BJ (cell line): ENCODE data around the gene SGF29. TPM values are rescaled to one million over a fixed set of nuclear protein-coding genes. Genes with fewer than 3 reads are reported as not detected.

Experiments
- CTCF ChIA-PET: fragments of 350-600 bp; formaldehyde crosslinking; extraction: SDS; loops from one replicate; lab custom pipeline; 2021; ENCODE audit warnings: antibody characterized with exemption, inconsistent platforms; lab: Yijun Ruan, JAX
- POLR2A ChIA-PET: fragments of 300-600 bp; sonication (Branson Sonifier 250); formaldehyde crosslinking; extraction: SDS; loops from one replicate; lab custom pipeline; 2021; ENCODE audit warnings: antibody characterized with exemption; lab: Charles Lee
- DNase-seq: peaks from one replicate; pipeline ENCODE4 v3.0.0-alpha.2; 2011; ENCODE audit warnings: low read depth
- H3K27me3 ChIP-seq: 2 replicates; pipeline ENCODE4 v1.6.0; 2011; ENCODE audit warnings: low read length; ENCODE audit not compliant: control insufficient read depth, insufficient read depth
- H3K36me3 ChIP-seq: 2 replicates; pipeline ENCODE4 v1.5.1; 2011; ENCODE audit warnings: low read length; ENCODE audit not compliant: control insufficient read depth, insufficient read depth
- H3K4me3 ChIP-seq: 2 replicates; pipeline ENCODE4 v1.5.1; 2011; ENCODE audit warnings: low read depth, mild to moderate bottlenecking, control low read depth, low read length
- CTCF ChIP-seq: IDR thresholded peaks from 2 replicates; pipeline ENCODE4 v1.5.1; 2011; ENCODE audit warnings: low read depth, mild to moderate bottlenecking, control low read depth, inconsistent platforms, low read length, moderate library complexity; ENCODE audit not compliant: insufficient read depth
- polyA plus RNA-seq: library from polyadenylated mRNA; depleted of rRNA; stranded (reverse); fragments of >200 nt; gene quantifications from 2 replicates; pipeline ENCODE4 v1.2.3, GENCODE V29; 2011

The SGF29 gene
- polyA plus RNA-seq, 1 experiment, result 2.4 TPM

- TF ChIP-seq CTCF, result no peak
- H3K4me3 ChIP-seq, result no peak overlapping the region
- POLR2A ChIA-PET, result no interaction called here
- DNase-seq, result no peak
- H3K27me3 ChIP-seq, result peaks cover 1% of the 10 kb centered on the region; the same call in 1 of the 2 replicates
- CTCF ChIA-PET, result interaction anchor here (1.6 kb wide), 1 partner anchor 25 kb away, joined by 3 read pairs; no protein-coding TSS in a partner anchor
- H3K36me3 ChIP-seq, result no peaks in the 10 kb centered on the region
Measured at GRCh38 chr16:28528463-28528867, 25.3 kb upstream of the SGF29 start.

DNA sequence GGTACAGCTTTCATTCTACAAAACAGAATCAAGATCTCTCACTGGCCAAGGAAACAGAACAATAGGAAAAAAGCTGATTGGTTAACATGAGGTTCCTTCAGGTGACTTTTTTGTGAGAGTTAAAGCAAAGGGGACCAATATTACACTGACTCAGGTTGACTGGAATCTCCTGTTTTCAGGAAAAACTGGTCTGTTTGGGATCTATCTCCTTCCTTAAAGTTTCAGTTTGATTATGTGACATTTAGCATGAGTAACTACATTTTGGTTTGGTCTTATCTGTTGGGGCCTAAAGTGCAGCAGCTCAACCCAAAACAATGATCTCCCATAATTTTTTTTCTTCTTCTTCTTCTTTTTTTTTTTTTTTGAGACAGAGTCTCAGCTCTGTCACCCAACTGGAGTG lies 24.6 kb upstream of the SGF29 start:
- DNase-seq, result no peak
- TF ChIP-seq CTCF, result no peak

DNA sequence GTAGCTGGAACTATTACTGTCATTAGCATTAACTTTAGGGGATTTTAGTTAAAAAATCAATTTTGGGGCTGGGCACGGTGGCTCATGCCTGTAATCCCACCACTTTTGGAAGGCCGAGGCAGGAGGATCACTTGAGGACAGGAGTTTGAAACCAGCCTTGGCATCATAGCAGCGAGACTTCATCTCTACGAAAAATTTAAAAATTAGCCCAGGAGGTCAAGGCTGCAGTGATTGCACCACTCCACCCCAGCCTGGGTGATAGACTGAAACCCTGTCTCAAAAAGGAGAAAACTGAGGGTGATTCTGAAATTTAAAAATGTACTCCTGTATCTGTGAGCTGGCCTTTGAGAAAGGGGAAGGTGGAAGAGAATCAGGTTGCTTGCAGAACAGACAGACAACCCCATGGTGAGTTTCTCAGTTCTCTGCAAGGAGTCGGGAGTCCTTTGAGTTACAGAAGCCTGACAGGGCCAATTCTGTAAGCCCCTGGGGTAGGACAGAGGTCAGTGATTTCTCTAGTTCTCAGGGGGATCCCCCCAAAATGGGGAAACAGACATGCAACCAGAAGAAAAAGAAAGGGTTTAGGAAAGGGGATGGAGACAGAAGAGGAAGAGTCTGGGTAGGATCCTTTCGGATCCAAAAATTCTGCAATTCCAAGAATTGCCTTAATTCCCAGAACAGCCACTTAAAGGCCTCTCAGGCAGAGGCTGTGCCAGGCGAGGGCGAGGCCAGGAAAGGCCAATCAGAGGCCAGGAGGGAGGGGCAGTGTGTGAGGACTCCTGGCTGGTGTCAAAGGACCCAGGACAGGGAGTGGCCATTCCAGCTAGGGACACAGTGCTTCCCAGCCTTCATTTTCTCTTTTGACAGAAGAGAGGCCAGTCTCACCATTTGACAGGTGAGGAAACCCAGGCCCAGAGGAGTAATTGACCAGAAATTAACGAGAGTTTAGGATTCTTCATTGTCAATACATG lies 21.7 kb upstream of the SGF29 start:
- no peak for TF ChIP-seq CTCF
- CTCF ChIA-PET, result no interaction called here
- H3K27me3 ChIP-seq, result no peaks in the 10 kb centered on the region
- peaks cover 7% of the 10 kb centered on the region; the same call in 1 of the 2 replicates for H3K36me3 ChIP-seq
- POLR2A ChIA-PET, result no interaction called here
- DNase-seq, result no peak
- H3K4me3 ChIP-seq, result no peak overlapping the region

More for the DNA sequence above, 24.6 kb upstream of the SGF29 start:
- CTCF ChIA-PET, result interaction anchor here (1.6 kb wide), 1 partner anchor 25 kb away, joined by 3 read pairs; no protein-coding TSS in a partner anchor
- H3K4me3 ChIP-seq, result no peak overlapping the region
- POLR2A ChIA-PET, result no interaction called here
- no peaks in the 10 kb centered on the region for H3K27me3 ChIP-seq
- peaks cover under 1% of the 10 kb centered on the region; the same call in 1 of the 2 replicates for H3K36me3 ChIP-seq

DNA sequence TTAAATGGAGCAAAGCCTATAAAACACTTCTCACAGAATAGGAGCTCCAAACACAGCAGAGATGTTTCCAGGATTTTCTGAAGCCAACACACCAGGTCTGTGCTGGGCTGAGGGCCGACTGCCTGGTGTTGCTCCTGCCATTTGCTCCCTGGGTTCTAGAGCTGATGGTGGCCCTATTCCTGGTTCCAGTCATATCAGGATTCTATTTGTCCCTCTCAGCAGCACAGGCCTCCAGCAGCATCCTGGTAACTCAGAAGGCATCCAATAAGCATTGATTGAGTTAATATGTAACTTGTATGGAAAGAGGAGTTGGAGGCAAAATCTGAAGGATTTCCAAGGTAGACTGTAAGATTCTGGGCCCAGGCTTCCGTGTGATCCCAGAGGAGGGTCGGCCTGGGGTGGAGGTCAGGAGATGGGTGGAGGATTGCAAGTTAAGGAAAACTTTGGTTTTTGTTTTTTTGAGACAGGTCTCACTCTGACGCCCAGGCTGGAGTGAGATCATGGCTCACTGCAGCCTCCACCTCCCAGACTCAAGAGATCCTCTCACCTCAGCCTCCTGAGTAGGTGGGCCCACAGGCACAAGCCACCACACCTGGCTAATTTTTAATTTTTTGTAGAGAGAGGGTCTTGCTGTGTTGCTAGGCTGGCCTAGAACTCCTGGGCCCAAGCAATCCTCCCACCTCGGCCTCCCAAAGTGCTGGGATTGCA lies 20.6 kb upstream of the SGF29 start:
- CTCF ChIA-PET, result no interaction called here
- DNase-seq, result no peak
- no peak overlapping the region for H3K4me3 ChIP-seq
- POLR2A ChIA-PET, result interaction anchor here (0.6 kb wide), 1 partner anchor 19 kb away, joined by 3 read pairs; no protein-coding TSS in a partner anchor
- H3K27me3 ChIP-seq, result no peaks in the 10 kb centered on the region
- TF ChIP-seq CTCF, result no peak
- H3K36me3 ChIP-seq, result peaks cover 13% of the 10 kb centered on the region
